A673 (cell line): Measurements from ENCODE around the gene RAB7B.

Experiments used
- CTCF ChIP-seq: fragments of 300-800, 200-600 bp; sonication (generic); conservative IDR thresholded peaks from 2 replicates; pipeline ENCODE4 v1.5.1; 2017; ENCODE audit warnings: low read depth, mild to moderate bottlenecking, antibody characterized with exemption, low read length, moderate library complexity, mixed read lengths
- EZH2 ChIP-seq: fragments of 200-600 bp; sonication (generic); IDR thresholded peaks from 2 replicates; pipeline ENCODE4 v1.6.1; 2017; ENCODE audit warnings: borderline replicate concordance, low read depth, mild to moderate bottlenecking, mixed read lengths, antibody characterized with exemption, low read length; ENCODE audit not compliant: poor library complexity, severe bottlenecking

- TF ChIP-seq CTCF: no peak
- TF ChIP-seq EZH2: no peak
These were observed 11.9 kb upstream of the RAB7B start for GRCh38 chr1:206015071-206015470.
